HCT116 (cell line): Measurements from ENCODE around the gene NOX1. TPM values are rescaled to one million over a fixed set of nuclear protein-coding genes. Genes with fewer than 3 reads are reported as not detected.

Experiments used
- ATAC-seq: fragments of 200-7000 bp; cut with Tn5 transposase; 2 replicates; pipeline ENCODE4 v1.9.1; 2020; ENCODE audit warnings: mild to moderate bottlenecking, moderate library complexity
- BruUV-seq: library from RNA; stranded (reverse); fragments of 400-500 nt; replicated peaks from 2 replicates; lab custom pipeline; 2021; lab: Mats Ljungman, UMichigan
- CTCF ChIA-PET: fragments of 300-600 bp; sonication (Branson Sonifier 250); formaldehyde crosslinking; loops from one replicate; lab custom pipeline; 2021; ENCODE audit warnings: antibody characterized with exemption; lab: Charles Lee
- POLR2A ChIA-PET: fragments of 300-600, 350-600 bp; sonication (Branson Sonifier 250); formaldehyde crosslinking; loops from one replicate; lab custom pipeline; 2021; ENCODE audit warnings: antibody characterized with exemption; lab: Charles Lee
- RAD21 ChIA-PET, 2 experiments: fragments of 300-600 bp; sonication (Branson Sonifier 250); formaldehyde crosslinking; loops; one replicate each; lab custom pipeline; 2023; ENCODE audit warnings: low total read pairs in 2 of 2; ENCODE audit not compliant: uncharacterized antibody in 2 of 2, unreplicated experiment in 2 of 2, low non-redundant PET in 1 of 2; lab: Charles Lee
- DNase-seq: peaks from one replicate; pipeline ENCODE4 v3.0.0-alpha.2; 2010; ENCODE audit warnings: low read depth, low spot score
- H2AFZ ChIP-seq: fragments of 200-600 bp; shearing (Covaris generic), sonication (generic); 2 replicates; pipeline ENCODE4 v1.6.1; 2017; ENCODE audit warnings: low read depth, mixed run types, mixed read lengths, antibody characterized with exemption, low read length; ENCODE audit not compliant: poor library complexity, severe bottlenecking
- H3K27ac ChIP-seq: 2 replicates; pipeline ENCODE4 v1.5.1; 2012; ENCODE audit warnings: low read depth, low read length
- H3K27me3 ChIP-seq: fragments of 200-600 bp; sonication (generic); 2 replicates; pipeline ENCODE4 v1.6.1; 2016; ENCODE audit warnings: mixed run types, low read length, mixed read lengths; ENCODE audit not compliant: insufficient read depth
- H3K36me3 ChIP-seq, 2 experiments: fragments of 200-500 bp in 1 of 2; fragments of 200-600 bp in 1 of 2; sonication (Bioruptor generic) in 1 of 2; sonication (generic) in 1 of 2; 2 replicates each; pipeline versions ENCODE4 v1.5.1 to v1.6.1; 2014 to 2016; ENCODE audit warnings: low read length in 2 of 2, inconsistent platforms in 1 of 2, mixed read lengths in 1 of 2, mixed run types in 1 of 2; ENCODE audit not compliant: insufficient read depth in 2 of 2, control insufficient read depth in 1 of 2
- H3K4me1 ChIP-seq, 2 experiments: fragments of 200-600 bp in 1 of 2; sonication (generic) in 1 of 2; 2 replicates each; pipeline versions ENCODE4 v1.5.1 to v1.6.1; 2012 to 2017; ENCODE audit warnings: low read length in 2 of 2, inconsistent platforms in 1 of 2, mild to moderate bottlenecking in 1 of 2, mixed read lengths in 1 of 2, mixed run types in 1 of 2, moderate library complexity in 1 of 2; ENCODE audit not compliant: insufficient read depth in 2 of 2, control insufficient read depth in 1 of 2
- H3K4me2 ChIP-seq: fragments of 200-600 bp; sonication (generic); 2 replicates; pipeline ENCODE4 v1.6.1; 2017; ENCODE audit warnings: mixed run types, low read length, mixed read lengths
- H3K4me3 ChIP-seq, 2 experiments: fragments of 200-600 bp in 1 of 2; sonication (generic) in 1 of 2; replicated peaks in 1 of 2; 2 replicates each; pipeline ENCODE4 v1.5.1; 2011 to 2016; ENCODE audit warnings: low read length in 2 of 2, control low read depth in 1 of 2, low read depth in 1 of 2, mild to moderate bottlenecking in 1 of 2, mixed read lengths in 1 of 2, mixed run types in 1 of 2
- H3K79me2 ChIP-seq: fragments of 200-600 bp; sonication (generic); 2 replicates; pipeline ENCODE4 v1.6.1; 2017; ENCODE audit warnings: mild to moderate bottlenecking, mixed run types, low read length, moderate library complexity, mixed read lengths; ENCODE audit not compliant: insufficient read depth
- H3K9ac ChIP-seq: fragments of 200-600 bp; sonication (generic); 2 replicates; pipeline ENCODE4 v1.6.1; 2016; ENCODE audit warnings: low read length, mixed read lengths
- H3K9me2 ChIP-seq: fragments of 200-600 bp; sonication (generic), shearing (Covaris generic); 2 replicates; pipeline ENCODE4 v1.6.1; 2017; ENCODE audit warnings: mixed run types, mild to moderate bottlenecking, moderate library complexity; ENCODE audit not compliant: insufficient read depth
- H3K9me3 ChIP-seq, 2 experiments: fragments of 200-500 bp in 1 of 2; fragments of 200-600 bp in 1 of 2; sonication (Bioruptor generic) in 1 of 2; sonication (generic) in 1 of 2; 2 replicates each; pipeline ENCODE4 v1.6.1; 2014 to 2017; ENCODE audit warnings: low read length in 2 of 2, mixed read lengths in 2 of 2, inconsistent platforms in 1 of 2, low read depth in 1 of 2, mild to moderate bottlenecking in 1 of 2, mixed run types in 1 of 2, moderate library complexity in 1 of 2; ENCODE audit not compliant: control insufficient read depth in 1 of 2, insufficient read depth in 1 of 2
- H4K20me1 ChIP-seq: fragments of 200-600 bp; sonication (generic), shearing (Covaris generic); 2 replicates; pipeline ENCODE4 v1.6.1; 2017; ENCODE audit warnings: mixed run types, mild to moderate bottlenecking, moderate library complexity; ENCODE audit not compliant: insufficient read depth
- ATF3 ChIP-seq: IDR thresholded peaks from 2 replicates; pipeline ENCODE4 v1.6.1; 2012
- CEBPB ChIP-seq: IDR thresholded peaks from 2 replicates; pipeline ENCODE4 v1.6.1; 2012; ENCODE audit warnings: low read depth
- CTCF ChIP-seq, 3 experiments: fragments of 200-600 bp in 1 of 3; sonication (generic) in 1 of 3; IDR thresholded peaks in 2 of 3; conservative IDR thresholded peaks in 1 of 3; 2 replicates each; pipeline ENCODE4 v1.5.1; 2012 to 2017; ENCODE audit warnings: low read depth in 2 of 3, low read length in 2 of 3, antibody characterized with exemption in 1 of 3, borderline replicate concordance in 1 of 3, control low read depth in 1 of 3, mild to moderate bottlenecking in 1 of 3, mixed read lengths in 1 of 3, mixed run types in 1 of 3, moderate library complexity in 1 of 3; ENCODE audit not compliant: insufficient read depth in 1 of 3
- EGR1 ChIP-seq: IDR thresholded peaks from 2 replicates; pipeline ENCODE4 v1.6.1; 2012; ENCODE audit warnings: low read depth
- FOSL1 ChIP-seq: IDR thresholded peaks from 2 replicates; pipeline ENCODE4 v1.6.1; 2012; ENCODE audit warnings: low read depth
- JUND ChIP-seq: IDR thresholded peaks from 2 replicates; pipeline ENCODE4 v1.6.1; 2012
- MAX ChIP-seq: IDR thresholded peaks from 2 replicates; pipeline ENCODE4 v1.6.1; 2012
- POLR2A ChIP-seq: IDR thresholded peaks from 2 replicates; pipeline ENCODE4 v1.7.0; 2011; ENCODE audit warnings: borderline replicate concordance; ENCODE audit not compliant: insufficient read depth, insufficient read length; ENCODE audit errors: extremely low read depth
- RAD21 ChIP-seq: IDR thresholded peaks from 2 replicates; pipeline ENCODE4 v1.6.1; 2012; ENCODE audit warnings: low read depth, mild to moderate bottlenecking
- SIN3A ChIP-seq: IDR thresholded peaks from 2 replicates; pipeline ENCODE4 v1.6.1; 2012; ENCODE audit warnings: low read depth
- SP1 ChIP-seq: IDR thresholded peaks from 2 replicates; pipeline ENCODE4 v1.6.1; 2012; ENCODE audit warnings: low read depth
- ZFX ChIP-seq: fragments of 450-650 bp; IDR thresholded peaks from 2 replicates; pipeline ENCODE4 v1.6.1; 2017
- intact Hi-C: fragments of 100-400 bp; cut with micrococcal nuclease; formaldehyde crosslinking; loops from 2 replicates; pipeline ENCODE4 v1.10.0; 2022
- total RNA-seq: library from RNA; stranded (reverse); gene quantifications from one replicate; pipeline ENCODE4 v1.2.1, GENCODE V29; 2021; ENCODE audit not compliant: unreplicated experiment

The NOX1 gene
- total RNA-seq, 1 experiment from 2014 or later = not detected

- no peaks in the 10 kb centered on the region for H3K27me3 ChIP-seq
- RAD21 ChIA-PET = no interaction called here
- CTCF ChIA-PET = no interaction called here
- no peak overlapping the region for H3K27ac ChIP-seq
- TF ChIP-seq FOSL1 (no peak), EGR1 (no peak), ATF3 (no peak), JUND (no peak), CEBPB (no peak), SP1 (no peak), RAD21 (no peak), MAX (no peak), POLR2A (no peak), SIN3A (no peak), ZFX (no peak), CTCF (IDR thresholded peaks at IDR 0.05 in 2 of 3, conservative IDR thresholded peaks at IDR 0.05 in 1 of 3; ENCODE audit: borderline replicate concordance in 1 of 3, insufficient read depth in 1 of 3, low read depth in 2 of 3, low read length in 2 of 3) (no peak)
- H2AFZ ChIP-seq = no peak overlapping the region
- POLR2A ChIA-PET = no interaction called here
- no peaks in the 10 kb centered on the region for H3K36me3 ChIP-seq
- no peak overlapping the region for H3K9ac ChIP-seq
- no peaks in the 10 kb centered on the region for H4K20me1 ChIP-seq
- intact Hi-C loops = no loop called here
- no peak for ATAC-seq
- H3K9me3 ChIP-seq = no peaks in the 10 kb centered on the region
- DNase-seq = no peak
- no peaks in the 10 kb centered on the region for H3K79me2 ChIP-seq
- H3K4me2 ChIP-seq = no peak overlapping the region
- BruUV-seq = no TSS peak
- no peak overlapping the region for H3K4me3 ChIP-seq
- no peaks in the 10 kb centered on the region for H3K9me2 ChIP-seq
- no peaks in the 10 kb centered on the region for H3K4me1 ChIP-seq
Measured at GRCh38 chrX:100852810-100853209, 21.3 kb downstream of the NOX1 start.
